Heart left ventricle (tissue), 16 donors: ENCODE measurements around the gene VGLL4. TPM values are rescaled to one million over a fixed set of nuclear protein-coding genes. Genes with fewer than 3 reads are reported as not detected.
A peak's percentile ranks its signal among the peaks of the same experiment; 100 is the strongest.

Source experiments
- ATAC-seq, 4 donors: fragments of 200-7000 bp; cut with Tn5 transposase; one replicate each; pipeline ENCODE4 v1.9.1; 2020 to 2022; ENCODE audit warnings: moderate library complexity in 4 of 4, mild to moderate bottlenecking in 3 of 4, moderate number of reproducible peaks in 1 of 4
- DNase-seq, 5 donors: peaks; one replicate each; pipeline ENCODE4 v3.0.0-alpha.2; 2020
- H3K27ac ChIP-seq, 12 donors: fragments of 200-600 bp; sonication (generic) in 4 of 12; one replicate each; pipeline versions ENCODE4 v1.5.0 to v1.8.0; 2016 to 2022; ENCODE audit warnings: mild to moderate bottlenecking in 2 of 12
- H3K27me3 ChIP-seq, 9 donors: fragments of 200-600 bp; sonication (generic) in 2 of 9; one replicate each; pipeline versions ENCODE4 v1.5.1 to v1.8.0; 2016 to 2022; ENCODE audit warnings: mild to moderate bottlenecking in 3 of 9
- H3K36me3 ChIP-seq, 9 donors: fragments of 200-600 bp; sonication (generic) in 2 of 9; one replicate each; pipeline versions ENCODE4 v1.5.0 to v1.8.0; 2018 to 2022; ENCODE audit warnings: mild to moderate bottlenecking in 2 of 9
- H3K4me1 ChIP-seq, 12 donors: fragments of 200-600 bp; sonication (generic) in 4 of 12; one replicate each; pipeline versions ENCODE4 v1.5.0 to v1.8.0; 2016 to 2022; ENCODE audit warnings: mild to moderate bottlenecking in 3 of 12
- H3K4me3 ChIP-seq, 12 donors: fragments of 200-600 bp; sonication (generic) in 4 of 12; one replicate each; pipeline versions ENCODE4 v1.5.0 to v1.8.0; 2017 to 2022; ENCODE audit warnings: mild to moderate bottlenecking in 9 of 12, moderate library complexity in 4 of 12
- H3K9me3 ChIP-seq, 12 donors: fragments of 200-600 bp; sonication (generic) in 4 of 12; one replicate each; pipeline versions ENCODE4 v1.5.0 to v1.8.0; 2016 to 2022; ENCODE audit warnings: mild to moderate bottlenecking in 1 of 12
- POLR2A ChIP-seq, 2 donors: fragments of 450-650 bp; IDR thresholded peaks; one replicate each; pipeline ENCODE4 v1.6.1; 2017; ENCODE audit warnings: antibody characterized with exemption in 2 of 2, mild to moderate bottlenecking in 2 of 2, moderate library complexity in 2 of 2
- WGBS, 4 donors: extraction: QIAGEN DNeasy Blood & Tissue Kit in 2 of 4; methylation state at CpG; one replicate each; pipeline versions ENCODE4 v1.1.5 to v1.1.7; 2013 to 2018; 5-methylcytosine and 5-hydroxymethylcytosine counted together
- intact Hi-C, 10 donors: fragments of 100-400 bp; cut with DNase I; formaldehyde crosslinking; loops; one replicate each; pipeline versions ENCODE4 v1.11.1 to v1.14.2; 2022
- polyA plus RNA-seq, 2 donors: library from polyadenylated mRNA; stranded (reverse); fragments of 200-250 nt; gene quantifications; one replicate each; pipeline ENCODE4 v1.2.3, GENCODE V29; 2013
- total RNA-seq, 9 donors: library from RNA; depleted of rRNA in 2 of 9; stranded (reverse); fragments of >200 nt in 2 of 9; fragmentation: NEBNext Ultra II Directional in 3 of 9; extraction: Animal tissue kit (Norgen Biotek cat#: 25700) in 3 of 9; gene quantifications; one replicate each; pipeline versions ENCODE4 v1.1.0 to v1.2.4, GENCODE V29; 2016 to 2023
- TF ChIP-seq, protein P1 (sequence below), 12 donors: fragments of 200-600 bp; sonication (generic) in 4 of 12; IDR thresholded peaks; one replicate each; pipeline versions ENCODE4 v1.5.0 to v1.8.0; 2018 to 2022; ENCODE audit warnings: antibody characterized with exemption in 12 of 12, mild to moderate bottlenecking in 5 of 12
- donor health status: ischemic (EF 13 %, LVEDD 7.1; RV severe dilation, severe dysfunction).
- donor health status: healthy with polysubstance abuse.
- donor health status: DM: no; HTN: yes; CAD: no.
- donor health status: DM: no; HTN: no; CAD: no.
- donor health status: ischemic (EF 25% LVEDD 6.9; RV normal size, moderate dysfunction).
- donor health status: ischemic (EF 25% LVEDD 5.7; RV mildly dilated, moderate dysfunction).
- donor health status: healthy.
- donor health status: DM: yes; HTN: yes; CAD: no.
- donor health status: ischemic (EF 35%, LVEDD 5.7; RV mildly dilated, moderate dysfunction).
- donor health status: nonischemic (EF 11% LVEDD 7.7; RV severe dilation, severe dysfunction).
- donor health status: DM: yes; HTN: yes; CAD: no.
- donor health status: PGD.
- donor health status: ischemic (EF 29% LVEDD 5.4; RV normal size, mild dysfunction).
- donor health status: nonischemic (EF 23%, LVEDD 6.1; RV moderate dilation, normal function).

The VGLL4 gene
- total and polyA plus RNA-seq, 11 donors, result 24.0 to 40.4 (median 27.0) TPM

- intact Hi-C loops, result loop anchor here in 1 of 10 donors (10.0 kb wide), 1 partner anchor 71 kb away; no protein-coding TSS in a partner anchor
- Histone ChIP-seq H3K9me3 (peaks cover 0 to 4% (median 0%) of the 10 kb centered on the region in 12 donors), H3K4me3 (peak overlapping the region in 2 of 12 donors; percentile 10 to 24), H3K36me3 (no peaks in the 10 kb centered on the region), H3K27ac (peak overlapping the region in 11 of 12 donors; percentile 8 to 73 (median 47)), H3K27me3 (no peaks in the 10 kb centered on the region), H3K4me1 (peaks cover 0 to 42% (median 27%) of the 10 kb centered on the region in 12 donors)
- WGBS, 4 donors, result 57 to 81% (median 68%) methylated on average over 16 of the region's 16 CpGs
- TF ChIP-seq, protein P1, sequence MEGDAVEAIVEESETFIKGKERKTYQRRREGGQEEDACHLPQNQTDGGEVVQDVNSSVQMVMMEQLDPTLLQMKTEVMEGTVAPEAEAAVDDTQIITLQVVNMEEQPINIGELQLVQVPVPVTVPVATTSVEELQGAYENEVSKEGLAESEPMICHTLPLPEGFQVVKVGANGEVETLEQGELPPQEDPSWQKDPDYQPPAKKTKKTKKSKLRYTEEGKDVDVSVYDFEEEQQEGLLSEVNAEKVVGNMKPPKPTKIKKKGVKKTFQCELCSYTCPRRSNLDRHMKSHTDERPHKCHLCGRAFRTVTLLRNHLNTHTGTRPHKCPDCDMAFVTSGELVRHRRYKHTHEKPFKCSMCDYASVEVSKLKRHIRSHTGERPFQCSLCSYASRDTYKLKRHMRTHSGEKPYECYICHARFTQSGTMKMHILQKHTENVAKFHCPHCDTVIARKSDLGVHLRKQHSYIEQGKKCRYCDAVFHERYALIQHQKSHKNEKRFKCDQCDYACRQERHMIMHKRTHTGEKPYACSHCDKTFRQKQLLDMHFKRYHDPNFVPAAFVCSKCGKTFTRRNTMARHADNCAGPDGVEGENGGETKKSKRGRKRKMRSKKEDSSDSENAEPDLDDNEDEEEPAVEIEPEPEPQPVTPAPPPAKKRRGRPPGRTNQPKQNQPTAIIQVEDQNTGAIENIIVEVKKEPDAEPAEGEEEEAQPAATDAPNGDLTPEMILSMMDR (IDR thresholded peaks at IDR 0.05), result peak in 1 of 12 donors; percentile 11
- no peak for TF ChIP-seq POLR2A (IDR thresholded peaks at IDR 0.05)
- DNase-seq (peak in 2 of 5 donors; percentile 29 to 60), ATAC-seq (peak in 3 of 4 donors; percentile 33 to 54 (median 37))
These were observed 98.4 kb downstream of the VGLL4 start for GRCh38 chr3:11545186-11545851.

DNA sequence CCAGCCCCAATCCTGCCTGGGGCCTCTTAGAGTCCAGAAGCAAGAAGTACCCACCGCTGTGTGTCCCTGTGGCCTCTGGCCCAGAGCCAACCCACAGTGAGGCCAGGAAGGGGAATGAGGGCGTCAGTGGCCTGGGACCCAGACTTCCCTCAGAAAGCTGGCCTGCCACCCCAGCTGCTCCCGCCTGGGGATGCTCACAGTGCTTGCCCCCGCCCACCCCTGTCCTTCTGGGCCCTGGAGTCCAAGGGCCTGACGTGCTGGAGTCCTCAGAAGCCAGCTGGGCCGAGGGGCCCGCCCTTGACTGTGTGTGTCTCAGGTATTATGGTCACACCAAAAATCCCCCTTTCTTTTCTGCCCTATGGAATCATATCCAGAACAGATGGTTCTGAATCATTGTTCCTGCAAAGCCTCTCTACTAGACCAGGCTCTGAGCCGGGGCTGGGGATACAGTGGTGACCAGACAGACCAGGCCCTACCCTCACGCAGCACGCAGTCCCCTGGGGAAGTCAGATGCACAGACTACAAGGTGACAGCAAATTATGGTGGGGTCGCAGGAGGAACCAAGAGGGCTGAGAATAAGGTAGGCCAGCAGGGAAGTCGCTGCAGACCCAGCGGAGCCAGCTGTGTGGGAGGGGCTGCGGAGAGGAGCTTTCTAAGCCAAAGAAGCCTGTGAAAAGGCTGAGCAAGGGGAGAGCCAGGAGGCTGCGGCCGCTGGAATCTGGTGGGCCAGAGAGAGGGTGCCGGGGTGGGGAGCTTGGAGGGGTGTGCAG lies 99.1 kb downstream of the VGLL4 start:
- ATAC-seq, result peak in 3 of 4 donors; percentile 43 to 64 (median 48)
- Histone ChIP-seq H3K4me1 (peaks cover 0 to 38% (median 27%) of the 10 kb centered on the region in 12 donors), H3K27me3 (no peaks in the 10 kb centered on the region), H3K36me3 (no peaks in the 10 kb centered on the region), H3K27ac (peak overlapping the region in 10 of 12 donors; percentile 30 to 73 (median 47)), H3K4me3 (peak overlapping the region in 2 of 12 donors; percentile 10 to 24), H3K9me3 (peaks cover 0 to 4% (median 0%) of the 10 kb centered on the region in 12 donors)
- TF ChIP-seq POLR2A (IDR thresholded peaks at IDR 0.05), result no peak
- TF ChIP-seq, protein P1 (IDR thresholded peaks at IDR 0.05), result no peak
- DNase-seq, result peak in 4 of 5 donors; percentile 41 to 75 (median 52)
- 59 to 71% (median 64%) methylated on average over 11 to 17 of the region's 17 CpGs for WGBS, 4 donors
- intact Hi-C loops, result loop anchor here in 1 of 10 donors (10.0 kb wide), 1 partner anchor 70 kb away; no protein-coding TSS in a partner anchor

GRCh38 chr3:11543948-11544387 lies 99.7 kb downstream of the VGLL4 start:
- intact Hi-C loops, result loop anchor here in 1 of 10 donors (10.0 kb wide), 1 partner anchor 69 kb away; no protein-coding TSS in a partner anchor
- H3K36me3 ChIP-seq, result no peaks in the 10 kb centered on the region
- WGBS, 4 donors, result 83 to 96% (median 87%) methylated on average over 4 to 6 of the region's 6 CpGs
- DNase-seq (peak in 2 of 5 donors; percentile 22 to 59), ATAC-seq (no peak)
- H3K4me1 ChIP-seq, result peaks cover 0 to 32% (median 26%) of the 10 kb centered on the region in 12 donors
- H3K4me3 ChIP-seq, result no peak overlapping the region
- TF ChIP-seq, protein P1 (IDR thresholded peaks at IDR 0.05), result no peak
- no peak for TF ChIP-seq POLR2A (IDR thresholded peaks at IDR 0.05)
- peaks cover 0 to 4% (median 0%) of the 10 kb centered on the region in 12 donors for H3K9me3 ChIP-seq
- H3K27ac ChIP-seq, result peak overlapping the region in 7 of 12 donors; percentile 30 to 73 (median 47)
- no peaks in the 10 kb centered on the region for H3K27me3 ChIP-seq
